HG02981 (cell line): ENCODE measurements around the gene IL17RD.

Source experiments
- ATAC-seq: cut with Tn5 transposase; IDR thresholded peaks from one replicate; pipeline ENCODE4 v1.9.1; 2021; ENCODE audit warnings: mild to moderate bottlenecking, moderate library complexity; ENCODE audit not compliant: unreplicated experiment

IL17RD gene

DNA sequence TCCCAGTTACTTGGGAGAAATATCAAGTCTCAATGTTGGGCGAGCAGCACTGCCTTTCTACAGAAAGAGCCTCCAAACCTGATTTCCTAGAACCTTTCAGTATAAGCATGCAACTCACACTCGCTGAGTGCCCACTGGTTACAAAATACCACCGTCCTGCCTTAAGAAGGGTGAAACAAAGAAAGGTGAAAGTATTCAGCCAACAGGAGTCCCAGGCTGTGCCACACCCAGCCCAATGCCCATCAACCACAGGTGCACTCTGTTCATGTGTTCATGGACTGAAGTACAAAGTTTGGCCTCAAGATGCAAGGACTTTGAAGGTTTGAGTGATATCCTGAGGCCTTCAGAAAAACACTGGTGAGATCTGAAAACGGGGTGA lies 34.0 kb downstream of the IL17RD start:
- ATAC-seq, result no peak

DNA sequence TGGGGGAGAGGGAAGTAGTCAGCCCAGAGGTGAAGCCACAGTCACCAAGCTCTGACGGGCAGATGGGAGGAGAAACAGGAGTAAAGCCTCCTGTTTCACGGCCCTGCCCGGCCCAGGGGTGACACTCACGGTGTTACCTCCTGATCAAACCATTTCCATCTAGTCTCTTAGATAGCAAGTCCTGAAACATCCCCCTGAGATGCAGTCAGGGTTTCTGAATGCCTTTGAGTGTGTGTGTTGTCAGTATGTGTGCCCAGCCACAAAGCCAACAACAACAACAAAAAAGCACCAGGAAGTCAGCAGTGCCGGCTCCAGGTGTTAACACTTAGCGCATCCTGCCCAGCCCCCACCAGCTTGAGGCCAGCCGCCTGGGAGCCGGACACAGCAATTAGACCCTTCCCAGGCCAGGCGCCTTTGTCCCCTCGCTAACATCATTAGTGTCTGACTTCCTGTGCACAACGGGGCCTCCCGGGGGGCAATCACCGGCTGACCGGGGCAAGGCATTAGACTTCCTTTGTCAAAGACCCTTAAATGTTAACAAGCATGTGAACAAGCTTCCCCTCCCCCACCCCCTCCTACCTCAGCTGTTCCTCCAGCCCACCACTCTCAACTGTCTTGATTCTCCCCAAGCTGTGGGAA lies 34.5 kb downstream of the IL17RD start:
- ATAC-seq, result no peak

DNA sequence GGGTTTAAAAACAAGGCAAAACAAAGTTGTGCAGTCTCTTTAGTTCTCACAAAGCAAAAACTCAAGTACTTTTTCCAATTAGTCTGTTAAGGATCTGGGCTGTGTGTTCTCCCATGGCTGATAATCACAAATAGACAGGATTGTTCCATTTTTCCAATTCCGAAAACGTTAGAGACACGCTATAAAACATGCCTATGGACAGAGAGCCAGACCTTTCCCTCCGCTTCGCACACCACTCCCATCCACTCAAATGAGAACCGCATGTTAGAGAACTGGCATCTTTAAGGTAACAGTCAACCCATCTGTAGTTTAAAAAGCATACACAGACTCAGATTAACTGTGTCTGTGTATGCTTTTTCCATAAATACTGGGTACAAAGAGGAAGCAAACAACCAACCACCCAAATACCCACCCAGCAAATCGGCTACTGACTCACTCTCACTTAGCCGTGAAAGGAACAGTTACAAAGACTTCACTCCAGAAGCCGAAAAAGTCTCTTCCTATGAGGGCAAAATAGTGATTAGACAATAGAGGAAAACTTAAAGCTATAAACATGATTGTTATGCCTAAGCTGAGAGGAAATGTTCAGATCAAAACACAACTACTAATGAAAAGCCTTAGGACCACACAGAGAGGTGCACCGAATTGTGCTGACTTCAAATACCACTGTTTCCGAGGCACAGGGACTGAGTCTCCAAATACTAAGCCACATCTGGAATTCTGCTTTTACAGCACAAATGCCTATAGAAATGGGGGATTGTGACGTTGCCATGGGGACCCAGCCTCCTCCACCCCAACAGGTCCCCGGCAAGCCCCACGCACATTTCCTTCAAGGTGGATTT lies 36.1 kb downstream of the IL17RD start:
- ATAC-seq, result no peak

- ATAC-seq, result no peak
Measured at GRCh38 chr3:57127891-57128518, 37.1 kb downstream of the IL17RD start.

DNA sequence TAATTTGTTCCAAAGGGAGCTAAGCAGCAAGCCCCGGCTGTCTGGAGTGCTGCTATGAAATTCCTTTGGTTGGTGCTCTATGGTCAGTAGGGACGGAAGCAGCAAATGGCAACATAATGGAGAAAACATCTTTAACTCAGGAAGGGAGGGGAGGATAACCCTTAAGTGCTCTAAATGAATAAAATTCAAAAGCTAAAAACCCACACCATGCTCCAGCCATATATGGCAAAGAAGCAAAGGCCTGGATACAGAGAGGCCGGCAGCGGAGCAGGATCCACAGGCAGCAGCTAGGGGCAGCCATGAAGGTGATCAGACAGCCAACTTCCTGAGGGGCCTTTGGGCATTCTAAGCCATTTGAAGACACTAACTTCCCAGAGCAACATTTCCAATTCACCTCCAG lies 38.9 kb downstream of the IL17RD start:
- ATAC-seq, result no peak

GRCh38 chr3:57120451-57121174 lies 44.5 kb downstream of the IL17RD start:
- ATAC-seq, result no peak

- ATAC-seq, result no peak
Measured at GRCh38 chr3:57120040-57120439, 45.1 kb downstream of the IL17RD start.

GRCh38 chr3:57118254-57118653 lies 46.9 kb downstream of the IL17RD start:
- no peak for ATAC-seq

DNA sequence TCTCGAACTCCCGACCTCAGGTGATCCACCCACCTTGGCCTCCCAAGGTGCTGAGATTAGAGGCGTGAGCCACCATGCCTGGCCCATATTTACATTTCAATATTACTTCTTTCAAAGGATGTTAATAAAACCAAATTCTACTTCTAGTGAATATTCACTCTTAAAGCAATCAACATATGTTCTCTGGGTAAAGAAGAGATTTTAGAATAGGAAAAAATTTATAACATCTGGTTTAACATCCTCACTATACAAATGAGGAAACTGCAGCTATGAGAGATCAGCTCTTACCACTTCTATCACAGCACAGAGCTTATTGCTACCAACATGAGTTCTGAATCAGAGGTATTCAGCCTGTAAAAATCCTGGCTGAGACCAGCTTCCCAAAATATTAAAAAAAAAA lies 48.7 kb downstream of the IL17RD start:
- no peak for ATAC-seq

DNA sequence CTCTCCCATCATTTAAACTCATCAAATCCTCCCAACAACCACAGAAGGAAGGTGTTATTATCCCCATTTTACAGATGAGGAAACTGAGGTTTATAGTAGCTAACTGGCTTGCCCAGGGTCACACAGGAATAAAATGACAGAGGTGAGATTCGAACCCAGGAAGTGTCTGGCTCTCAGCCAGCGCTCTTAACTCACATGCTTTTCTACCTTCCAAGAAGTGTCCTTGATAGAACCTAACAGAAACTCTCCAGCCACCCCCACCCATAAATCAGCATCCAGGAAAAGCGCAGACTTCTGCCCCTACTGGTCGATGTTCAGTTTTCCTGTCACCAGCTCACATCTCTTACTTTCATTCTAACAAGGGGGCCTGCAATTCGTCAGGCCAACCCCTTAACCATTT lies 52.9 kb downstream of the IL17RD start:
- no peak for ATAC-seq

DNA sequence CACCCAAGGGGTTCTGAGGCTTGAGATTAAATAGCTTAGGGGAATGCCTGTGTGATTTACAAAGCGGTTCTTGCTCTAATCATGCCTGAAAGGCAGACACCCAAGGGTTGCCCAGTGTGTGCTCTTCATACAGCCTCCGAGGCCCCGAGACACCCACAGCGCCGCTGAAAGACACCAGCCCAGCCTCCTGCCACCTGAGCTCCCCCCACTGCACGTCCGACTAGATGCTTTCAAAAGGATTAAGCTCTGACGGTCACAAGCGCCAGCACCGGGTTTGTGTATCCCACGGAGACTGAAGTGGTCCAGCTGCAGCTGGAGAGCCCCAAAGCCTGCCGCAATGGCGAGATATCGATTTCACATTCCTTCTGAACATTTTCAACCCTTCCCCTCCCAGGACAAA lies 54.4 kb downstream of the IL17RD start:
- ATAC-seq, result no peak

GRCh38 chr3:57110214-57110613 lies 54.9 kb downstream of the IL17RD start:
- ATAC-seq, result no peak

DNA sequence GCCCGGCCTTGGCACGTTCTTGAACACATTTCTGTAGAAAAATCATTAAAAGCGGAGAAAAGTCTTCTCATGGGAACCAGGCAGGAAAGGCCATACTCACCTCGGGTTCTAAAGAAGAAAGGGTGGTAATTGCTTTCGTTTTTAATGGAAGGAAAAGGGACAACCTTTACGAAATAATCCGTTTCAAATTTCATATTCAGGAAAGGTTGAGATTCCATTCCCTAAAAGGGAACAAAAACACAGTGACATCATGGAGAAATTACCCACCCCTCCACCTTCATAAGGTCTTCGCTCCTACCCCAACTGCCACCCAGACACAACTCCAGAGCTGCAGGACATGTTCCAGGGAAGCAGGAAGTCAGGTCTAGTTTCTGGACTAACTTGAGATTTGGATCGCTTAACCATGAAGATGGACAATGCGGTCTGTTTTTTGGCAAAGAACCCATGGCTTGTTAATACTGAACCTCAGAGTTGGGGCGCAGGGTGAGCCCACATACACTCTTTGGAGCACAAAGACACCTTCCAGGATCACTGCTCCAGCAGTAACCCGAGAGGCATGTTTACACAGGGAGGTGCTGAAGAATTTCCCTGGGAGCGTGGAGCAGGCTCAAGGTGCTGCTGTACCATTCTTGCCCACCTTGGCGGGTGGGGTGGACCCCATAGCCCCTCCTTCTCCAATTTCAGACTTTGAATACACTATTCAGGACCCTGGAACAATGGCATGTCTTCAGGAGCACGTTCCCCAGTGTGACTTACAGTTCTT lies 55.5 kb downstream of the IL17RD start:
- ATAC-seq, result no peak

GRCh38 chr3:57108684-57109083 lies 56.5 kb downstream of the IL17RD start:
- no peak for ATAC-seq

- ATAC-seq, result no peak
Measured at GRCh38 chr3:57105585-57105984, 59.6 kb downstream of the IL17RD start.

- ATAC-seq, result peak; percentile 65
Measured at GRCh38 chr3:57100046-57100695, 65.0 kb downstream of the IL17RD start.

DNA sequence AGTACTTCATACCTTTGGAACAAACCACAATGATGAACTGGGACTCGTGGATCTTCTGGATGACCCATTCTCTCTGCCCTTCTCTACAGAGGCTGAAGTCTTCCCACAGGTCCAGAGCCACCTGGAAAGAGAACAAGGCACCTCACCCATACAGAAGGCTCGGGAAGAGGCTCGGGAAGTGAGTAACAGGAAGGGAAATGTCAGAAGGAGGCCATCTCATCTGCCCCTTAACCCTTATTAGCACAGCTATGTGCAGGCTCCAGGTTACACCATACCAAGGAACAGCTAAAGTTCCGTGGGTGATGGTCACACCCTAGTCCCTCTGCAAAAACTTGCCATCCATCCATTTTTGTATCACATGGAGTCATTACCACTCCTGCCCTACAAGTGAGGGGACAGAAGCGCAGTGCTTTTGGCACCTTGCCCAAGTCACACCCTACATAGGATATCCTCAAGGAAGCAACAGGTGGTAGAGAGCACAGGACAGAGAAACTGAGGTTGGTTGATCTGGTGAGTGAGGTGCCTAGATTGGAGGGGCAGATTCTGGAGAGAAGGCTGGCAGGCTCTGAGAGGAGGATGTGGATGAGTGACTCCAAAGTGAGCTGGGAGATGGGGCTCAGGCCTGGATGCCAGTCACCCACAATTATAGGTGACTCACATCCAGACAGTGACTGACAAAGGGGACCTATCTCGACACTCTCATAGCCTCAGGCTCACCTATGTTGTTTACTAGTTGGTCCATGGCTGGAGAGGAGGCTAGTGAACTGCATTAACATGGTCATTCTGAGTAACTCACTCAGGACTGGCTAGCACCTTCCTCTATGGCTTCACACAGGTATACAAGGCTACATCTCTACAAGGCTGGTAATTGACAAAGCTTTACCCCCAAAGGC lies 66.5 kb downstream of the IL17RD start:
- no peak for ATAC-seq

GRCh38 chr3:57097536-57097935 lies 67.6 kb downstream of the IL17RD start:
- ATAC-seq, result no peak

GRCh38 chr3:57095363-57095762 lies 69.8 kb downstream of the IL17RD start:
- ATAC-seq, result no peak
